DOHH2 (cell line): Measurements from ENCODE around the gene STARD6.

ENCODE experiments used
- CTCF ChIP-seq: fragments of 200-600 bp; sonication (generic); IDR thresholded peaks from one replicate; pipeline ENCODE4 v1.5.1; 2014; ENCODE audit warnings: antibody characterized with exemption, mild to moderate bottlenecking, low read depth, low read length; ENCODE audit not compliant: poor library complexity, severe bottlenecking
- EZH2phosphoT487 ChIP-seq: fragments of 200-600 bp; sonication (generic); IDR thresholded peaks from 2 replicates; pipeline ENCODE4 v1.6.1; 2017; ENCODE audit warnings: borderline replicate concordance, mild to moderate bottlenecking, antibody characterized with exemption, low read length, moderate library complexity, mixed read lengths

GRCh38 chr18:54338230-54338629, 19.4 kb downstream of the STARD6 start:
- no peak for TF ChIP-seq CTCF
- TF ChIP-seq EZH2phosphoT487 = no peak
